PC-3 (cell line): ENCODE measurements around the gene SLC25A12. TPM values are rescaled to one million over a fixed set of nuclear protein-coding genes. Genes with fewer than 3 reads are reported as not detected.
"Not testable (repeated sequence)": the region's sequence is repeated elsewhere in the genome, so short reads cannot be mapped to it uniquely, and the experiment has no call there.

Experiments
- ATAC-seq: fragments of 200-7000 bp; cut with Tn5 transposase; 2 replicates; pipeline ENCODE4 v1.9.1; 2020; ENCODE audit warnings: mild to moderate bottlenecking, moderate library complexity
- BruUV-seq: library from RNA; stranded (reverse); fragments of 400-500 nt; replicated peaks from 2 replicates; lab custom pipeline; 2021; lab: Mats Ljungman, UMichigan
- CTCF ChIA-PET: fragments of 300-600 bp; sonication (Branson Sonifier 250); formaldehyde crosslinking; loops from one replicate; lab custom pipeline; 2022; ENCODE audit warnings: antibody characterized with exemption; lab: Charles Lee
- POLR2A ChIA-PET: fragments of 300-600 bp; sonication (Branson Sonifier 250); formaldehyde crosslinking; loops from one replicate; lab custom pipeline; 2022; ENCODE audit warnings: antibody characterized with exemption; ENCODE audit not compliant: unreplicated experiment; lab: Charles Lee
- DNase-seq: peaks from one replicate; pipeline ENCODE4 v3.0.0-alpha.2; 2015
- H2AFZ ChIP-seq: fragments of 300-600 bp; sonication (generic); 2 replicates; pipeline ENCODE4 v1.6.0; 2016; ENCODE audit warnings: antibody characterized with exemption, low read length
- H3F3A ChIP-seq: fragments of 300-600 bp; sonication (generic); one replicate; pipeline ENCODE4 v1.6.0; 2017; ENCODE audit warnings: antibody characterized with exemption, low read length, control low read depth, mild to moderate bottlenecking; ENCODE audit not compliant: unreplicated experiment
- H3K27ac ChIP-seq: fragments of 300-600 bp; sonication (generic); 2 replicates; pipeline ENCODE4 v1.5.1; 2016; ENCODE audit warnings: mild to moderate bottlenecking, low read length
- H3K27me3 ChIP-seq: fragments of 300-600 bp; sonication (generic); 2 replicates; pipeline ENCODE4 v1.6.1; 2016; ENCODE audit warnings: low read length, mixed read lengths
- H3K36me3 ChIP-seq: fragments of 300-600 bp; sonication (generic); 2 replicates; pipeline ENCODE4 v1.6.1; 2016; ENCODE audit warnings: low read depth, mixed run types, low read length, mixed read lengths
- H3K4me1 ChIP-seq: fragments of 300-600 bp; sonication (generic); 2 replicates; pipeline ENCODE4 v1.5.1; 2016; ENCODE audit warnings: low read length; ENCODE audit not compliant: insufficient read depth
- H3K4me2 ChIP-seq: fragments of 300-600 bp; sonication (generic); 2 replicates; pipeline ENCODE4 v1.6.0; 2016; ENCODE audit warnings: low read length
- H3K4me3 ChIP-seq: fragments of 300-600 bp; sonication (generic); 2 replicates; pipeline ENCODE4 v1.5.1; 2016; ENCODE audit warnings: mild to moderate bottlenecking, low read length, mixed read lengths
- H3K79me2 ChIP-seq: fragments of 300-600 bp; sonication (generic); 2 replicates; pipeline ENCODE4 v1.6.1; 2017; ENCODE audit warnings: low read length, mixed read lengths
- H3K9ac ChIP-seq: fragments of 300-600 bp; sonication (generic); 2 replicates; pipeline ENCODE4 v1.6.0; 2016; ENCODE audit warnings: mild to moderate bottlenecking, low read length
- H3K9me2 ChIP-seq: fragments of 300-600 bp; sonication (generic); replicated peaks from 2 replicates; pipeline ENCODE4 v1.6.1; 2016; ENCODE audit warnings: mixed run types, low read length, mixed read lengths
- H3K9me3 ChIP-seq: fragments of 300-600 bp; sonication (generic); 2 replicates; pipeline ENCODE4 v1.6.1; 2016; ENCODE audit warnings: low read length, mixed read lengths
- H4K20me1 ChIP-seq: fragments of 300-600 bp; sonication (generic); 2 replicates; pipeline ENCODE4 v1.6.1; 2016; ENCODE audit warnings: low read length, mixed read lengths
- CTCF ChIP-seq: fragments of 300-600 bp; sonication (generic); conservative IDR thresholded peaks from 2 replicates; pipeline ENCODE4 v1.5.1; 2017; ENCODE audit warnings: antibody characterized with exemption, low read depth, mild to moderate bottlenecking, low read length
- EZH2 ChIP-seq: fragments of 300-600 bp; sonication (generic); IDR thresholded peaks from one replicate; pipeline ENCODE4 v1.6.1; 2017; ENCODE audit warnings: antibody characterized with exemption, mild to moderate bottlenecking, low read length; ENCODE audit not compliant: unreplicated experiment
- EZH2phosphoT487 ChIP-seq: fragments of 300-600 bp; sonication (generic); IDR thresholded peaks from 2 replicates; pipeline ENCODE4 v1.6.1; 2018; ENCODE audit warnings: mild to moderate bottlenecking, antibody characterized with exemption, low read length, borderline replicate concordance
- intact Hi-C: fragments of 100-400 bp; cut with micrococcal nuclease; formaldehyde crosslinking; loops from 2 replicates; pipeline ENCODE4 v1.9.0; 2023
- total RNA-seq: library from RNA; depleted of rRNA; stranded (reverse); fragments of >200 nt; gene quantifications from 2 replicates; pipeline ENCODE4 v1.2.3, GENCODE V29; 2014

The SLC25A12 gene
- total RNA-seq, 1 experiment from 2014 or later: 18.4 TPM

- Histone ChIP-seq H2AFZ (no peak overlapping the region), H3K4me2 (no peak overlapping the region), H3K9ac (no peak overlapping the region), H3K4me3 (no peak overlapping the region), H3K27ac (no peak overlapping the region), H3K9me2 (no peaks in the 10 kb centered on the region), H3K4me1 (no peaks in the 10 kb centered on the region), H4K20me1 (no peaks in the 10 kb centered on the region), H3K79me2 (no peaks in the 10 kb centered on the region), H3F3A (no peaks in the 10 kb centered on the region), H3K9me3 (no peaks in the 10 kb centered on the region), H3K27me3 (no peaks in the 10 kb centered on the region), H3K36me3 (peaks cover under 1% of the 10 kb centered on the region; the same call in 1 of the 2 replicates)
- TF ChIP-seq EZH2: no peak
- TF ChIP-seq EZH2phosphoT487: no peak
- no peak for TF ChIP-seq CTCF
- intact Hi-C loops: loop anchor here (5.0 kb wide), 2 partner anchors 106 to 109 kb away; partner anchors contain the start of gene HAT1
- ChIA-PET CTCF (no interaction called here), POLR2A (no interaction called here)
- DNase-seq (no peak), ATAC-seq (no peak)
- no TSS peak for BruUV-seq
Observed at GRCh38 chr2:171813126-171813525, 80.9 kb downstream of the SLC25A12 start.

GRCh38 chr2:171811245-171811628 is 82.8 kb downstream of the SLC25A12 start:
- Histone ChIP-seq H3K4me2 (no peak overlapping the region), H3K9me2 (no peaks in the 10 kb centered on the region), H3K79me2 (no peaks in the 10 kb centered on the region), H3K4me1 (no peaks in the 10 kb centered on the region), H3F3A (no peaks in the 10 kb centered on the region), H3K9ac (no peak overlapping the region), H3K27me3 (no peaks in the 10 kb centered on the region), H4K20me1 (no peaks in the 10 kb centered on the region), H3K27ac (no peak overlapping the region), H2AFZ (no peak overlapping the region), H3K4me3 (no peak overlapping the region), H3K9me3 (no peaks in the 10 kb centered on the region), H3K36me3 (peaks cover 4% of the 10 kb centered on the region; the same call in 1 of the 2 replicates)
- CTCF ChIA-PET: interaction anchor here (1.0 kb wide), 1 partner anchor 105 kb away, joined by 3 read pairs; no protein-coding TSS in a partner anchor
- POLR2A ChIA-PET: no interaction called here
- intact Hi-C loops: loop anchor here (1.0 to 5.0 kb wide), 4 partner anchors 104 to 654 kb away; partner anchors contain the start of gene HAT1
- no TSS peak for BruUV-seq
- no peak for TF ChIP-seq EZH2phosphoT487
- TF ChIP-seq CTCF: peak; percentile 61
- ATAC-seq (peak; percentile 82), DNase-seq (peak; percentile 57)

DNA sequence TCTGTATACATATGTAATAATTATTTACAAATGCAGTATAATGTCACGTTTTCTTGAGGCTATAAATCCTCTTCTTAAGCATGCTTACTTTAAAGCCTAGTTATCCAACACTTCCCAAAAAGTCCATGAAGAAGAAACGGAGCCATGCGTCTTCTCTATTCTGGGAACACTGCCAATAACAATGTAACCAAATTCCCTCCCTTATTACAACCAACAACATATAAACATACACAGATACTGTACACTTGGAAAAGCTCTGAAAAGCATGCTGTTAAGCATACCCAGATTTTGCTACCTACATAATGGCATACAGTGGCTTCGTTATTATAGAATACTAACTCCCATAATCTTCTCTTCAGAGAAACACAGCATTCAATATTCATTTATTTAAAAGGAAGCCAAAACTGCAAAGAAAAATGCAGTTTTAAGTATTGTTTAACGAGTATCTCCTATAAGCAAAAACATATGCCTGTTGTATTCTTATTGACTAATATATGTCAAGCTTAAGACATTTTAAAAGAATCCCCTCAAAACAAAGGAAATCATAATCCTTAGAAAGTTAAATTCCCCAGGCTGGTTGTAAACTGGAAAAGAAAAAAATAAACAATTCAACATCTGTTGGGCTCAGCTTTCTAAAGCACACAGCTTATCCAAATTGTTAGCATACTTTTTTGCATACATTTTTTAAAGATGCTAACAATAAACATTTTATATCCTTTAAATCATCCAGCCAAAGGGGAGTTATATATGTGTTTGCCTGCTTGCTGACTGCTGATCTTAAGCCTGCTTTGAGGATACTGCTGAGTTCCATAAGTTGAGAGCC is 83.4 kb downstream of the SLC25A12 start:
- no TSS peak for BruUV-seq
- intact Hi-C loops: loop anchor here (1.0 to 5.0 kb wide), 4 partner anchors 103 to 655 kb away; partner anchors contain the start of gene HAT1
- Histone ChIP-seq H3K4me2 (no peak overlapping the region), H3K4me1 (no peaks in the 10 kb centered on the region), H3F3A (no peaks in the 10 kb centered on the region), H4K20me1 (no peaks in the 10 kb centered on the region), H3K27me3 (no peaks in the 10 kb centered on the region), H3K27ac (no peak overlapping the region), H3K9me3 (no peaks in the 10 kb centered on the region), H3K9me2 (no peaks in the 10 kb centered on the region), H2AFZ (no peak overlapping the region), H3K4me3 (no peak overlapping the region), H3K36me3 (peaks cover 4% of the 10 kb centered on the region; the same call in 1 of the 2 replicates), H3K79me2 (no peaks in the 10 kb centered on the region), H3K9ac (no peak overlapping the region)
- no peak for ATAC-seq
- ChIA-PET POLR2A (no interaction called here), CTCF (interaction anchor here (1.0 kb wide), 1 partner anchor 105 kb away, joined by 3 read pairs; no protein-coding TSS in a partner anchor)
- DNase-seq: no peak
- TF ChIP-seq EZH2phosphoT487 (no peak), CTCF (no peak), EZH2 (no peak)

- H3K4me1 ChIP-seq, H3F3A ChIP-seq, H3K4me3 ChIP-seq, BruUV-seq, H3K36me3 ChIP-seq, H2AFZ ChIP-seq, CTCF ChIA-PET, H3K27ac ChIP-seq, DNase-seq, ATAC-seq, H3K9me3 ChIP-seq, H3K4me2 ChIP-seq, H3K9me2 ChIP-seq, H3K79me2 ChIP-seq, H4K20me1 ChIP-seq, H3K27me3 ChIP-seq, POLR2A ChIA-PET, H3K9ac ChIP-seq: not testable (repeated sequence)
- intact Hi-C loops: loop anchor here (10.0 kb wide), 1 partner anchor 234 kb away; no protein-coding TSS in a partner anchor
Observed at GRCh38 chr2:171808885-171809284, 85.2 kb downstream of the SLC25A12 start.
